HG02943 (cell line): ENCODE measurements around the gene ALDH18A1.
A peak's percentile ranks its signal among the peaks of the same experiment; 100 is the strongest.

Source experiments
- ATAC-seq: cut with Tn5 transposase; IDR thresholded peaks from one replicate; pipeline ENCODE4 v1.9.1; 2021; ENCODE audit warnings: mild to moderate bottlenecking, low read depth, moderate library complexity; ENCODE audit not compliant: unreplicated experiment

Gene ALDH18A1

DNA sequence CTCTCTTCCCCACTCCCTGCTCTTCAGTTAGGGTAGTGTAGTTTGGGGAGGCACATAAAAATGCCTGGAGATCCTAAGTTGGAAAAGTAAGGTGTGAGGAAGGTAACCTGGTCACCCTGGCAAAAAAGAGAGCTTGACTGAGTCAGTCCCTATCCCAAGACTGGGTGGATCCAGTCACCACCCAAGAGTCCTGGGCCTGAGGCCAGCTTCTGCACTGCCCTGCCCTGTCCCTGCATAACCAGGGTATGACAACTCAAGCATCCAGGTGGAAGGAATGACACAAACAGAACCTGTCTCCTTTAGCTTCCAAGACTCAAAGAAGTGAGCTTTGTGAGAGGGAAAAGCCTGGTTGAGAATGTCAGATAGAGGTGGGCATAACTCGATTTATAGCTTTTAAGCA, 68.5 kb downstream of the ALDH18A1 start:
- no peak for ATAC-seq

- ATAC-seq, result no peak
These were observed 76.5 kb downstream of the ALDH18A1 start for GRCh38 chr10:95579835-95580535.

DNA sequence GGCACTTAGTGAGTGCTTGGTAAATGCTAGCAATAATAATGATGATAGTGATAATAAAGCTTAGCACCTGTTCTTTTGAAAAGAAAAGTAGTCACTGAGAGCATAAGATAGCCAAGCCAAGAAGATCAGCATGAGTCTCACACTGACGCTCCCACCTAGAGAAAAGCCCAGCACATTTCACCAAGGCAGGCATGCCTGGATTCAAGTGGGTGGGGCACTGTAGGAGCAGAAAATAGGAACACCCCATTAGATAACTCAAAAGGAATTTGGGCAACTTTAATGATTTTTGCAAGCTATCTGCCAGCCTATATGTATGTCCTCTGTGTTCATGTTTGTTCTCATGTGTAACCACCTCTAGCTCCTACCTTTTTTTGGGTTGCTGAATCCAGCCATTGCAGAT, 77.2 kb downstream of the ALDH18A1 start:
- ATAC-seq, result no peak

DNA sequence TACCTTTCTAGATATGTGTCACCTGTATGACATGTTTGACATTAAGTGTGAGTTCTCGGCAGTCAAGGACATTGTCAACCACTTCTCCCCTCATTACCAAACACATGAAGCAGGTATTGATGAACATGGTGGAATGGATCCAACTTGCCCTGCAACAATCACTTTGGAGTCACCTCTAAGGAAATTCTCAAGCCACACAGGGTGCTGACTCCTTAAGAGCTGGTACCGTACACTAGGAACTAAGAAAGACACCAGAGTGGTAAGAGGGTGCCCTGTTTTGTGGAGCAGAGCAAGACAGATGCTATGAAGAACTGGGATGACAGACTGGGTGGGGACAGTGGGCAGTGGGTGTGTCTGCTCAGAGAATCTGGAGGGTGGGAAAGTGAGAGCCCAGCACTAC, 77.9 kb downstream of the ALDH18A1 start:
- ATAC-seq, result no peak

- no peak for ATAC-seq
These were observed 81.7 kb downstream of the ALDH18A1 start for GRCh38 chr10:95574649-95575365.

- ATAC-seq, result no peak
These were observed 82.4 kb downstream of the ALDH18A1 start for GRCh38 chr10:95573964-95574604.

DNA sequence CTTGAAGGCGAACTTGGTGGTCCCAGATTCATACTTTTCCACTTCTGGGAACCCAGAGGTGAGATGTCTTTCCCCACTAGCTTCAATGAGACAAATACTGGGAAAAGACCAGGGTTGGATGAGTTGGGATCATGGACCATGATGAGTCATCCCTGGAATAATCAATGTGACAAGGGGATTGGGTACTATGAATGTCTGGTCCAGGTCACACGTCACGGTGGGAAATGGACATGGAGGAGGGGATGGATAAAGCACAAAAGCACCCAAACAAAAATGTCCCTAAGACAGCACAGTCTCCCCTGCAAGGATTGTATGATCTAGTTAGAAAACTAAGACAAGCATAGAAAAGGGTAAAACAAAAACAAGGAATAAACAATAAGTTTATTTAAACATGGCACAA, 83.0 kb downstream of the ALDH18A1 start:
- no peak for ATAC-seq

- no peak for ATAC-seq
These were observed 84.2 kb downstream of the ALDH18A1 start for GRCh38 chr10:95572131-95572820.

DNA sequence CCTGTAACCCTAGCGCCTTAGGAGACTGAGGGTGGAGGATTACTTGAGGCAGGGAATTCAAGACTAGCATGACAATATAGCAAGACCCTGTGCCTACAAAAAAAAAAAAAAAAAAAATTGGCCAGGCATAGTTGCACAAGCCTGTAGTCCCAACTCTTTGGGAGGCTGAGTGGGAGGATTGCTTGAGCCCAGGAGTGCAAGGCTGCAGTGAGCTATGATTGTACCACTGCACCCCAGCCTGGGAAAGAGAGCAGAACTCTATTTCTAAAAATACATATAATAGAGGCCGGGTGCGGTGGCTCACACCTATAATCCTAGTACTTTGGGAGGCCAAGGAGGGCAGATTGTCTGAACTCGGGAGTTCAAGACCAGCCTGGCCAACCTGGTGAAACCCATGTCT, 85.1 kb downstream of the ALDH18A1 start:
- no peak for ATAC-seq

DNA sequence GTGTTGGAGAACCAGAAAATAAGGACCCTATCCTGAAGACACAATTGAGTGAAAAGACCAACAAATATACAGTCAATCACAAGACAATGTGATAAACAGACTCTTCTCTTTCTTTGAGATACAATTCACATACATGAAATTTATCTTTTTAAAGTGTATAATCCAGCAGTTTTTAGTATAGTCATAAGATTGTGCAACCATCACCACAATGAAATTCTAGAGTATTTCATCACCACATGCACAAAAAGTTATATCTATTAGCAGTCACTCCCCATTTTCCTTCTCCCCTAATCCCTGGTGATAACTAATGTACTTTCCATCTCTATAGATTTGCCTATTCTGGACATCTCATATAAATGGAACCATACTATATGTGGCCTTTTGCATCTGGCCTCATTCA, 87.1 kb downstream of the ALDH18A1 start:
- ATAC-seq, result no peak

DNA sequence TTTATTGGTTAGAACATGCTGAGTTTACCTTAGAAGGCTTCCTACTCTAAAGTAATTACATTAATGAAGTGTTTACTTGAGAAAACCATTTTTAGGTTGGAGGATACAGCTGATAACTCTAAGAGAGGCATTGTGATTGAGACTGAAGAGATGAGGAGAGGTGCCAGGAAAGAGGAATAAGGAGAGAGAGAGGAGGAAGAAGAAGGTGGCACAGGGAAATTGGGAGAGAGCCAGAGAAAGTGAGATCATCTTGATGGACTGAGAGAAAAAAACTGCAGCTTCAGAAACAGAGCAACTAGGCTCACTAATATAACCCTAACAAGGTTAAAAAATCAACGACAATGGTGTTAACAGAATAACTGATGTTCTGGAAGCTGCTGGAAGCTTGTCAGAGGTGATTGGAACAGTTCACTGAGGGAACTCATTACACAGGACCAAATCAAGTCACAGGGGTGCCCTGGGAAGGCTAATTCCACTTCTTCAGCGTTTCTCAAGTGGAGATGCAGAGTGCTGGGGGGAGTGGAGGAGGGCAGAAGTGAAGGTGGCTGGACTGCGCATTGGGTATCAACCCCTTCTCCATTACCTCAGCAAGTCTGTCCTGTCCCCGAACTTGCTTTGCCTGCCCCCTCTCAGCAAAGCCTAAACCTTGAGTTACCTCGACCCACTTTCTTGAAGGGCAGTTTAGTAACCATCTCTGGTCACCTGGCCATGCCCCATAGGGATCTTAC, 88.4 kb downstream of the ALDH18A1 start:
- ATAC-seq, result no peak

GRCh38 chr10:95566136-95566535, 90.4 kb downstream of the ALDH18A1 start:
- no peak for ATAC-seq

- ATAC-seq, result no peak
These were observed 91.2 kb downstream of the ALDH18A1 start for GRCh38 chr10:95565336-95565735.

GRCh38 chr10:95564291-95564690, 92.2 kb downstream of the ALDH18A1 start:
- no peak for ATAC-seq

- no peak for ATAC-seq
These were observed 94.1 kb downstream of the ALDH18A1 start for GRCh38 chr10:95562341-95562965.

DNA sequence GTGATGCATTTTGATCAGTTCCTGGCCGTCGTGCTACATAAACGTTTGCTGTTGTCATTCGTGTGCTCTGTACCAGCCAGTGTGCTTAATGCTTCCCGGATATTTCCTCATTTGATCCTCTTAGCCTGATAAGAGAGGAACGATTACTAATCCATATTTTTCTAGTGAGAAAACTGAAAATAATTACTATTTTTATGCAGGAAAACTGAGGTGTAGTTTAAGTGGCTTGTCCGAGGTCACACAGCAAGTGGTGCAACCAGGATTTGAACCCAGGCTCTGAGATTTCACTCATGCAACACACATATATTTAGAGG, 94.7 kb downstream of the ALDH18A1 start:
- no peak for ATAC-seq

DNA sequence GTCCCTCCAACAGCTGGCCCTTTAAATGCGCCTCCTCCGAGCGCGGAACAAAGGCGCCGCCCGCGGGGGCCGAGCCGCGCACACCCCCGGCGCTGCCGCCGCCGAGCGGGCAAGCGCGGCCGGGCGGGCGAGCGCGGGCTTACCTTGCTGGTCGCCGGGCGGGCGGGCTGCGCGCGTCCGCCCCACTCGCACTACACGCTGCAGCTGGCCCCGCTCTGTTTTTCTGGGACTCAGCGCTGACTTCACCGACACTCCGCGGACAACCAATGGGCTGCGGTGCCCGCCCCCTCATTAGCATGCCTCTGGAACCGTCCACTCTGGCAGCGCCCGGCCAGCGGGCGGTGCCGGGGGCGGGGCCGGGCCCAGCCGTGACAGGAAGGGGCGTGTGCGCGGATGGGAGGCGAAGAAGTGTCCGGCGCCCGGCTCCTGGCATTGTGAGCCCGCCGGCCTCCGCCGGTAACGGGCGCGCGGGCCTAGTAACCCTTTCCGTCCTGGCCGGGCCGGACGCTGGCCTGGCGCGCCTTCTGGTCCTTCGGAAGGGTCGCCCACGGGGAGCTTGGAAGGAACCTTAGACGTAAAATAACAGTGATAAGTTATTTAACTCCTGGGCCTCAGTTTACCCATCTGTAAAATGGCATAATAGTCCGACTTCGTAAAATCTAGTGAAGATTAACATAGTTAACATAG, 95.2 kb downstream of the ALDH18A1 start, which contains the start of gene SORBS1:
TSS of gene SORBS1 (minus strand) at position 195 of the 687 bp plus-strand sequence. CDS start 120,236 bp downstream, outside the sequence.
- peak; percentile 98 for ATAC-seq

DNA sequence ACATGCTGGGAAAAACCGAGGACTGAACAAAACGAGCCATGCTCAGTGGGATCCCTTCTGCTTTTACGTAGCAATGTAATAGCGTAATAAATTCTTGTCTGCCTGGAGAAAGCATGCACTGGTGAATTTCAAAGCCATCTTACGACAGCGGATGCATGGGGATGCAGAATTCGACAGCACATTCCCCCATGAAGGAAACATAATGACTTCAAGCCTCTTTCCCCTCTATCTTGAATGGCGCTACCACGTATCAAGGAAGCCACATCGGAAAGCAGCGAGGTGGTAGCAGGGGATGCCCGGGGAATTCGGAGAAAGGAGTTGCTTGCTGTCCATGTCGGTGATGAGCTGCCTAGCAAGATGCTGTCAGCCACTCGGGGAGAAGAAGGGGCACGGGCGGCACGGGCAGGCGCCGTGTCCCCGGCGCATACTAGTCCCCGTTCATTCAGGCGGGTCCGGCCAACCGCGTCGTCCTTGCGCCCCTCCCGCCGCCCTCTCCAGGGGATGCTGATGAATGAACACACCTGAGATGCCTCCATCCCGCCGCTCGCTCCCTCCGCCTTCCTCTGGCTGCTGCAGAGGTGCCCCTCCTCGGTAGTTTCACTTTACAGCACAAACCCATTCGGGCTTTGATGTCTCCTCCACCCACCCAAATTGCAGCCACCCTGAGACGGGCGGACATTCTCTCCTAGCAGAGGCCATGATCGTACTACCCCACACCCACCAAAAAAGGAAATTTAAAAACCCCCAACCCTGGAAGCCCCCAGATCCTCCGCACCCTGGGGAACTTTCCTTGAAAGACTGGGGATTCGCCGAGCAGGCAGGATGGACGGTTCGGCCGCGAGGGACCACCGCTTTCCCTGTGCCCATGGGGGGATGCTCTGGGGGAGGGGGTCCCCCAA, 96.0 kb downstream of the ALDH18A1 start:
- ATAC-seq, result no peak
